DMS114 treated with DMSO at 0.1 percent for 48 hours (cell line): ENCODE results near the gene SSNA1.

Source experiments
- DNase-seq: peaks from one replicate; lab custom pipeline; 2025; ENCODE audit not compliant: unreplicated experiment; lab: John Stamatoyannopoulos, UW

The SSNA1 gene

GRCh38 chr9:137188490-137189296 lies at the start of gene SSNA1, which contains the start of gene ANAPC2:
Gene SSNA1 (plus strand): TSS chr9:137188676. CDS start chr9:137188727, 51 bp downstream.
Gene ANAPC2 (minus strand): TSS chr9:137188560. CDS start chr9:137188532, 28 bp downstream.
- peak; percentile 61 for DNase-seq

GRCh38 chr9:137138722-137139467 lies 49.6 kb upstream of the SSNA1 start, which contains the start of gene GRIN1:
Gene GRIN1 (plus strand): TSS chr9:137139154. CDS start chr9:137139487, 333 bp downstream.
- no peak for DNase-seq

- DNase-seq = no peak
Observed at GRCh38 chr9:137139468-137140150, 48.9 kb upstream of the SSNA1 start.

GRCh38 chr9:137140151-137141012 lies 48.1 kb upstream of the SSNA1 start:
- no peak for DNase-seq

- DNase-seq = no peak
Observed at GRCh38 chr9:137141050-137141810, 47.2 kb upstream of the SSNA1 start.

- no peak for DNase-seq
Observed at GRCh38 chr9:137141976-137142936, 46.2 kb upstream of the SSNA1 start.

- no peak for DNase-seq
Observed at GRCh38 chr9:137143459-137143858, 45.0 kb upstream of the SSNA1 start.

- DNase-seq = no peak
Observed at GRCh38 chr9:137145731-137146526, 42.5 kb upstream of the SSNA1 start.

- DNase-seq = no peak
Observed at GRCh38 chr9:137146527-137146918, 42.0 kb upstream of the SSNA1 start.

GRCh38 chr9:137147091-137147792 lies 41.2 kb upstream of the SSNA1 start:
- no peak for DNase-seq

GRCh38 chr9:137147793-137148160 lies 40.7 kb upstream of the SSNA1 start:
- DNase-seq = no peak

- no peak for DNase-seq
Observed at GRCh38 chr9:137148242-137148641, 40.2 kb upstream of the SSNA1 start.

- DNase-seq = no peak
Observed at GRCh38 chr9:137148661-137149060, 39.8 kb upstream of the SSNA1 start.

GRCh38 chr9:137149363-137149762 lies 39.1 kb upstream of the SSNA1 start:
- DNase-seq = no peak

GRCh38 chr9:137149942-137150616 lies 38.4 kb upstream of the SSNA1 start:
- no peak for DNase-seq

GRCh38 chr9:137150617-137151457 lies 37.6 kb upstream of the SSNA1 start:
- DNase-seq = peak; percentile 14
